ENCODE data around the gene TLCD3A.
"Not testable (repeated sequence)": the region's sequence is repeated elsewhere in the genome, so short reads cannot be mapped to it uniquely, and the experiment has no call there.

TLCD3A gene

GRCh38 chr17:773016-773415 is 40.6 kb downstream of the TLCD3A start:
- no peak for DNase-seq
- intact Hi-C loops (cut with DNase I): no loop called here

- DNase-seq: no peak
- intact Hi-C loops (cut with DNase I): no loop called here
Observed at GRCh38 chr17:773467-774312, 41.3 kb downstream of the TLCD3A start.

- intact Hi-C loops (cut with DNase I): no loop called here
- no peak for DNase-seq
Observed at GRCh38 chr17:774313-774584, 41.9 kb downstream of the TLCD3A start.

DNA sequence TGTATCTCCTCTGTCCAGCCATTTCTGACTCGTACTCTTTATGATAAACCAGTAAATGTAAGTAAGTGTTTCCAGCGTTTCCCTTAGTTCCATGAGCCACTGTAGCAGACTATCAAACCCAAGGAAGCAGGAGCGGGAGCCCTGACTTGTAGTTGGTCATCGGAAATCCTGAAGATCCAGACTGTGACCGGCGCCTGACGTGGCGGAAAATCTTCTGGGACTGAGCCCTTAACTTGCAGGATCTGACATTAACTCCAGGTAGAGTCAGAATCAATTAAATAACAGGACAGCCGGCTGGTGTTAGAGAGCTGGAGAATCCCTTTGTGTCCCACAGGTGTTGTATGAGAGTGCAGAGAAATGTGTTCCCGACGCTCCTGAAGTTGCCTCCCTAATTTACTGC is 45.7 kb downstream of the TLCD3A start:
- DNase-seq: no peak
- intact Hi-C loops (cut with DNase I): no loop called here

DNA sequence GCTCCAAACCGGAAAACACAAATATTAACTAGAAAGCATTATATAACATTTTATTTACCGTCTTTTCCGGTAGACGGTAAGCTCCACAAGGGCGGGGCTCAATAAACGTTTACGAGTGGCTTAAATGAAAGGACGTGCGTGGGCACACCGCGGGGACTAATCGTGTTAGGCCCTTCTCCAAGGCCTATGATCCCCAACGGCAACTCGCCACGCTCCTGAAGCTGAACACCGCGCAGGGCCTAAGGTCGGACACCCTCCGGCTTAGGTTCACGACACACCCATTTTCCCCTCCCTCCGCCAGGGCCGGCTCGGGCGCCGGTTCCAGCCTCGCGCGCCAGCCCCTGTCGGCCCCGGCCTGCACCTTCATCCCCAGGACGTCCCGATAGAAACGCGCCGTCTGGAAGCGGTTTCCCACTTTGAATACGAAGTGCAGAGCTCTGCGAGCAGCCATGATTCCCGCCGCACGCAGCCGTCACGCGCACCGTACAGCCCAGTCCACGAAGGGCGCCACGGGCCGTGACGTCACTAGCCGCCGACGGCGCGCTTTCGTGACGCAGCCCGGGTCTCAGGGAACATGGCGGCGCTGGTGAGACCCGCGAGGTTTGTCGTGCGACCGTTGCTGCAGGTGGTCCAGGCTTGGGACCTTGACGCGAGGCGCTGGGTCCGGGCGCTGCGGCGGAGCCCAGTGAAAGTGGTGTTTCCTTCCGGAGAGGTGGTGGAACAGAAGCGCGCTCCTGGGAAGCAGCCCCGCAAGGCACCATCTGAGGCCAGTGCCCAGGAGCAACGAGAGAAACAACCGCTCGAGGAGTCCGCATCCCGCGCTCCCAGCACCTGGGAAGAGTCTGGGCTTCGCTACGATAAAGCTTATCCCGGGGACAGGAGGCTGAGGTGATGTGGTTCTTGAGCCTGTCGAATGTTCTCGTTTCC is 49.7 kb downstream of the TLCD3A start, which contains the start of the genes GLOD4 and MRM3:
Gene GLOD4, minus strand, starts transcription at position 476 of the 927 bp plus-strand sequence. Its CDS starts 25 bp downstream, at position 451.
Gene MRM3, plus strand, starts transcription at position 549 of the 927 bp plus-strand sequence. Its CDS starts 26 bp downstream, at position 575.
- intact Hi-C loops (cut with DNase I): loop anchor here (5.0 to 10.0 kb wide), 2 partner anchors 47 to 215 kb away; partner anchors contain the start of genes TIMM22 and TLCD3A
- peak; percentile 87 to 98 (median 95) for DNase-seq

GRCh38 chr17:784143-784542 is 51.7 kb downstream of the TLCD3A start:
- DNase-seq: no peak
- intact Hi-C loops (cut with DNase I): loop anchor here (5.0 to 10.0 kb wide), 2 partner anchors 49 to 213 kb away; partner anchors contain the start of genes TIMM22 and TLCD3A

GRCh38 chr17:785901-786300 is 53.5 kb downstream of the TLCD3A start:
- intact Hi-C loops (cut with DNase I): loop anchor here (10.0 kb wide), 1 partner anchor 51 kb away; the partner anchor contains the start of gene TLCD3A
- not testable (repeated sequence) for DNase-seq

DNA sequence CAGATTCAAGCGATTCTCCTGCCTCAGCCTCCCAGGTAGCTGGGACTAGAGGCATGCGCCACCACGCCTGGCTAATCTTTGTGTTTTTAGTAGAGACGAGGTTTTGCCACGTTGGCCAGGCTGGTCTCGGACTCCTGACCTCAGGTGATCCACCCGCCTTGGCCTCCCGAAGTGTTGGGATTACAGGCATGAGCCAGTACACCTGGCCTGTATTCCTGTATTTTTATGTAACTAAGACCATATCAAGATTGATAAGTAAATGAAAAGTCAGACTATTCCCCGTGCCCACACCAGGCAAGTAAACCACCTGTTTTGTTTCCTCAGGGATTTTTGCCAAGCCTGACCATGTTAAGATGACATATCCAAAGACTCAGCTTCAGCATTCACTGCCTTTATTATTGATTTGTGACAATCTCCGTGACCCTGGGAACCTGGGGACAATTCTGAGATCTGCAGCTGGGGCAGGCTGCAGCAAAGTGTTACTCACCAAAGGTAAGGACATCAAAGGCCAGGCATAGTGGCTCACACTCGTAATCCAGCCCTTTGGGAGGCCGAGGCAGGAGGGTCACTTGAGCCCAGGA is 55.3 kb downstream of the TLCD3A start:
- no peak for DNase-seq
- intact Hi-C loops (cut with DNase I): loop anchor here (10.0 kb wide), 1 partner anchor 53 kb away; the partner anchor contains the start of gene TLCD3A

- intact Hi-C loops (cut with DNase I): loop anchor here (10.0 kb wide), 1 partner anchor 54 kb away; the partner anchor contains the start of gene TLCD3A
- no peak for DNase-seq
Observed at GRCh38 chr17:788551-788950, 56.2 kb downstream of the TLCD3A start.

GRCh38 chr17:789160-789840 is 56.9 kb downstream of the TLCD3A start:
- no peak for DNase-seq
- intact Hi-C loops (cut with DNase I): loop anchor here (10.0 kb wide), 1 partner anchor 54 kb away; the partner anchor contains the start of gene TLCD3A

DNA sequence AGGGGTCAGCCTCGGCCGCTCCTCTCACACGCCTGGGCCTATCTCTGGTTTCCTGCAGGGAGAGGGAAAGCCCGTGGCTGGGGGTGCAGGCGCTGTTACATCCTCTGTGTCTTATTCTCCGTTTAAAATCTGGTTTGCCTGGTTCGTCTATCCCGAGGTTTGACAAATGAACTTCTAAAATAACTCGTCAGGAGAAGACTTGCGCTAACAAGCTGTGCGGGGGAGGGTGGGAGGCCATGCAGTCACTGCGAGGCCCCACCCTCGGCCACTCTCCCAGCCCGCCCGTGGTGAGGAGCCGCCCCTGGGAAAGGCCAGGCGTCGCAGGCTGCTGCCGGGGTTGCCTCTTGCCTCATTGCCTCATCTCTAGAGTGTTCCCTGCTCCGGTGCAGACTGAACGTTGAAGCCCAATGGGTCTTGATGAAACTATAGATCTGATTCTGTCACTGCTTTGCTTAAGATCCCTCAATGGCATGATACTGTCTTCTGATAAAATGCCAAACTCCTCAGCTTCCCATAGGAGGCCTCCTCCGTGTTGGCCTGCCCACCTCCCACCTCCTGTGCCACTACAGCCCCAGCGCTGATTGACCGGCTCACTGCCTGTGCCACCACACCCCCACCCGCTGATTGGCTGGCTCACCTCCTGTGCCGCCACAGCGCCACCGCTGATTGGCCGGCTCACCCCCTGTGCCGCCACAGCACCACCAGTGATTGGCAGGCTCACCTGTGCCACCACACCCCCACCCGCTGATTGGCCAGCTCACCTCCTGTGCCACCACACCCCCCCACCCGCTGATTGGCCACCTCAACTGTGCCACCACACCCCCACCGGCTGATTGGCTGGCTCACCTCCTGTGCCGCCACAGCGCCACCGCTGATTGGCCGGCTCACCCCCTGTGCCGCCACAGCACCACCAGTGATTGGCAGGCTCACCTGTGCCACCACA is 57.8 kb downstream of the TLCD3A start:
- peak in 6 of 42 donors; percentile 23 to 63 (median 44) for DNase-seq
- intact Hi-C loops (cut with DNase I): loop anchor here (10.0 kb wide), 2 partner anchors 55 to 265 kb away; partner anchors contain the start of gene TLCD3A

- intact Hi-C loops (cut with DNase I): loop anchor here (10.0 kb wide), 1 partner anchor 264 kb away; no protein-coding TSS in a partner anchor
- DNase-seq: not testable (repeated sequence)
Observed at GRCh38 chr17:790874-791247, 58.5 kb downstream of the TLCD3A start.

- no peak for DNase-seq
- intact Hi-C loops (cut with DNase I): loop anchor here (10.0 kb wide), 1 partner anchor 263 kb away; no protein-coding TSS in a partner anchor
Observed at GRCh38 chr17:791829-792228, 59.4 kb downstream of the TLCD3A start.

DNA sequence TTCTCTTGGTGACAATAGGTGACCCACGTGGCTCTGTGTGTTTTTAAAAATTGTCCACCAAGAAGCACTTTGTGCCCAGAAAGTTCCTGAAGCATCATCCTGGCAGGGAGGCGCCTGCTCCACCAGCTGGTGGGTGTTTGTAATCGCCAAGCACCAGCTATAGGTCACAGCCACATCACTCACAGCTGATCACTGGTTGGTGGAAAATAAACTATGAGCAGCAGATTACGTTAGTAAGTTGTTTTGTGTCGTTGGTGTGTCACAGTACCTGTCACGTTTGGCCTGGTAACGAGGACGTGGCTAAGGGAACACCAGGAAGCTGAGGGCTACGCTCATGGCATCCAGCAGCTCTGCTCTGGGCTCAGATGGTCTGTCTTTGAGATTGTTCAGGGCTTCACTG is 59.9 kb downstream of the TLCD3A start:
- no peak for DNase-seq
- intact Hi-C loops (cut with DNase I): loop anchor here (10.0 kb wide), 1 partner anchor 263 kb away; no protein-coding TSS in a partner anchor

Measured in head of caudate nucleus (tissue), 42 donors.